T-helper 1 cell treated with Interleukin-12 subunit alpha and Interleukin-12 subunit beta and Interleukin-4 antibody, amounts not matched to agents 30 ng/mL and 1 ng/mL, for 36 hours (primary cell): ENCODE results near the gene UPK3A. TPM values are rescaled to one million over a fixed set of nuclear protein-coding genes. Genes with fewer than 3 reads are reported as not detected.

Experiments used
- intact Hi-C: fragments of 100-400 bp; cut with micrococcal nuclease; formaldehyde crosslinking; loops from one replicate; pipeline ENCODE4 v1.15.1; 2024
- total RNA-seq: library from RNA; stranded (reverse); gene quantifications from 2 replicates; pipeline ENCODE4 v1.2.3, GENCODE V29; 2022

Gene UPK3A
- total RNA-seq, 1 donor from 2014 or later = not detected

- intact Hi-C loops = loop anchor here (2.0 kb wide), 2 partner anchors 36 to 106 kb away; no protein-coding TSS in a partner anchor
Observed at GRCh38 chr22:45308391-45308956, 23.7 kb downstream of the UPK3A start.

- intact Hi-C loops = loop anchor here (1.0 to 2.0 kb wide), 7 partner anchors 9 to 726 kb away; no protein-coding TSS in a partner anchor
Observed at GRCh38 chr22:45308957-45309421, 24.2 kb downstream of the UPK3A start.

- intact Hi-C loops = loop anchor here (1.0 to 2.0 kb wide), 7 partner anchors 9 to 726 kb away; no protein-coding TSS in a partner anchor
Observed at GRCh38 chr22:45309422-45310227, 24.9 kb downstream of the UPK3A start, which contains the start of gene FAM118A. TSS of gene FAM118A (plus strand) at chr22:45309934. CDS start at chr22:45322380, 12,446 bp downstream.

GRCh38 chr22:45310331-45310976 is 25.7 kb downstream of the UPK3A start:
- intact Hi-C loops = no loop called here

- intact Hi-C loops = no loop called here
Observed at GRCh38 chr22:45310977-45311531, 26.3 kb downstream of the UPK3A start.

- intact Hi-C loops = no loop called here
Observed at GRCh38 chr22:45312415-45312814, 27.7 kb downstream of the UPK3A start.

- intact Hi-C loops = no loop called here
Observed at GRCh38 chr22:45312856-45313255, 28.1 kb downstream of the UPK3A start.

- intact Hi-C loops = no loop called here
Observed at GRCh38 chr22:45314054-45314721, 29.4 kb downstream of the UPK3A start.

GRCh38 chr22:45314786-45315185 is 30.0 kb downstream of the UPK3A start:
- intact Hi-C loops = no loop called here

GRCh38 chr22:45316796-45317526 is 32.2 kb downstream of the UPK3A start:
- intact Hi-C loops = no loop called here

GRCh38 chr22:45317551-45318167 is 32.9 kb downstream of the UPK3A start:
- intact Hi-C loops = loop anchor here (1.0 to 2.0 kb wide), 6 partner anchors 8 to 719 kb away; partner anchors contain the start of genes FAM118A, KIAA0930, NUP50 and RIBC2

- intact Hi-C loops = loop anchor here (1.0 to 2.0 kb wide), 6 partner anchors 9 to 718 kb away; partner anchors contain the start of genes FAM118A, KIAA0930, NUP50 and RIBC2
Observed at GRCh38 chr22:45318168-45318557, 33.4 kb downstream of the UPK3A start.

- intact Hi-C loops = loop anchor here (1.0 to 2.0 kb wide), 7 partner anchors 9 to 718 kb away; partner anchors contain the start of genes FAM118A, KIAA0930, NUP50 and RIBC2
Observed at GRCh38 chr22:45318558-45319323, 34.0 kb downstream of the UPK3A start.

- intact Hi-C loops = loop anchor here (1.0 to 2.0 kb wide), 2 partner anchors 50 to 79 kb away; partner anchors contain the start of gene KIAA0930
Observed at GRCh38 chr22:45319324-45319685, 34.6 kb downstream of the UPK3A start.

- intact Hi-C loops = no loop called here
Observed at GRCh38 chr22:45320357-45320976, 35.7 kb downstream of the UPK3A start.

- intact Hi-C loops = no loop called here
Observed at GRCh38 chr22:45321827-45322226, 37.1 kb downstream of the UPK3A start.

- intact Hi-C loops = no loop called here
Observed at GRCh38 chr22:45322873-45323525, 38.2 kb downstream of the UPK3A start.

- intact Hi-C loops = no loop called here
Observed at GRCh38 chr22:45323695-45324094, 38.9 kb downstream of the UPK3A start.
